ENCODE results near the gene PDIK1L.

PDIK1L gene

DNA sequence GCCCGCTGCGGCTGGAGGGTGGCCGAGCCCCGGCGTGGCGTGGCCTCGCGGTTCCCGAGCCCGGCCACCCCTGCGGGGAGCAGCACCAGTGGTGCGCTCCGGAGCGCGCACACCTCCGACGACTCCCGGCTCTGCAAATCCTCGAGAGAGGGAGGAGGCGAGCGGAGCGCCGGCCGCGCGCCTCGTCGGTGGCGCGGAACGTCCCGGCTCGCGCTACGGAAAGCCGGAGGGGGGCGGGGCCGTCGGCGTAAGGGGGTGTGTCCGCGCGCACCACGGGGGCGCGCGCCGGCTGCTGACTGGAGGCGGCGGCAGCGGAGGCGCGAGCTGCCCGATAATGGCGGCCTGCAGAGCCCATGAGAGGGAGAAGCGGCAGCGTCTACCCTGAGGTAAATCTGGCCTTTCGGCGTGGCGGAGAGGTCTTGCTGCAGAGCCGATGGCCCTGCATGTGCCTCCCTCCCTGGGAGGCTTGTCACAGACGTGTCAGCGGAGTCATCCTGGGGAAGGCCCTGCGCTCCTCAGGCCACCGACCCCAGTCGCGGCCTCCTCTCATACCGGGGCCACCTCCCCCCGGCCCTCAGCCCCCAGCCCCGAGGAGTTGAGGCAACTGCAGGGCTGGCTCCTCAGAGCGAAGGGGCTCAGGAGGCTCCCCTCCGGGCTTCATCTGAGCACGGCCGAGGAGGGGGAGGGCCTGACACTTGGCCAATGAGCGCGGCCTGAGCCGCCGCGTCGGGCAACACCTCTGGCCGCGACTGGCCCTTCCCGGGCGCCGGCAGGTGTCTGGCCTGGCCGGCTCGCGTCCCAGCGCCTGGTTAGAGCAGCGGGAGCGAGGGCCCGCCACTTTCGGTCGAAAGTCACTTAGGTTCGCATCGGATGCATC lies at the start of gene PDIK1L:
PDIK1L (plus strand) TSS at position 295 of the 877 bp plus-strand sequence. CDS start 2,485 bp downstream, outside the sequence.
- DNase-seq (ENCODE audit: low read depth, low spot score), result no peak

DNA sequence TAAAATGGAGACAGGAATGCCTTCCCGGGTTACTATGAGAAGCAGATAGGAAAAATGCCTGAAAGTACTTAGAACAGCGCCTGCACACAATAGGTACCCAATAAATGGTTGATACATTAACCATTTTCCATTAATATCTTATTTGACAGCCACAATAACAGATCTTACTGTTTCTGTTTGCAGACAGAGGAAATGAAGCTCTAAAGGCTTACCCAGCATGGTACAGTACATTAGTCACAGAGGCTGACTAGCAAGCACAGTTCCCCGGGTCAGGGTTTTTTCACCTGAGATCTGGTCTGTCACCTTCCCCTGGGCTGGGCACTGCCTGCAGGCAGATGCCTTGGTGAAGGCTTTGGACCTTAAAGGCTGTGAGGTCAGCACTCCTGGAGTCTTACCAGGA lies 47.1 kb upstream of the PDIK1L start:
- no peak for DNase-seq (ENCODE audit: low read depth, low spot score)

DNA sequence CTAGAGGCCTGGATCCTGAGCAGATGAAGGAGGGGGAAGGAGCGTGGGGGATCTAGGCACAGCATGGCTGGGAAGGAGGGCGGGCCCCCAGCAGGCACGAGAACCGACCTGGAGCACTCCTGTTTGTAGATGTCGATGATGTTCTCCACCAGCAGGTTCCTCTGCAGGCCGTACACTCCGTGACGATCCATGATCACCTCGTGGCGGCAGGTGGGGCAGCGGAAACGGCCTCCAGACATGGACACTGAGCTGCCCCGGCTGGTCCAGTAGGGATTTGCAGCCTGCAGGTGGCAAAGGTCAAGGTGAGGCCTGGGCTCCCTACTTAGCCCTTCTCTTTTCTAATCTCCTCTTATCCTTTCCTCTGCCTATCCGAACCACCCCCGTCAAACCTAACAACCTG lies 45.5 kb upstream of the PDIK1L start:
- no peak for DNase-seq (ENCODE audit: low read depth, low spot score)

- no peak for DNase-seq (ENCODE audit: low read depth, low spot score)
Measured at GRCh38 chr1:26066857-26067256, 44.8 kb upstream of the PDIK1L start.

DNA sequence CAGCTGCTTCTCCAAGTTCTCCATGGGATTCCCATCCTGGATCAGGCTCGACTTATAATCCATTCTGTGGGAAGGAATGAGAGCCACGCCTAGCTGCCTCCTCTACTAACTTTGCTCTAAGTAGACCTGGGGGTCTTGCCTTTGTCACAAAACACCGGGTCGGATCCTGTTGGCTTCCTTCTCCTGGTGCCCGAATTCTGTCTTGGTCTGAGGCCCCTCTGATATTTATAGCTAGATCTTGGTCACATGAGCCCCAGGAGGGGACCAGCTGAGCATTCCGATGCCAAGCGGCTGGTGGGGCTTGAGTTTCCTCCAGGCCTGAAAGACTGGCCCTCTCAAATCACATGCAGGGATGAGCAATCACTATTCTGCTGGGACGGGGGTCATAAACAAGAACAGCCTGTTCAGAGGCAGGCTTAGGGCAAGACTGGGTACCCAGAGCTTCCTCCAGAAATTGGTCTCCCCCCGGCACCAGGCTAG lies 44.2 kb upstream of the PDIK1L start, which contains the start of gene TRIM63:
TRIM63 (minus strand) TSS at position 199 of the 480 bp plus-strand sequence; CDS start at position 63, 136 bp downstream.
- DNase-seq (ENCODE audit: low read depth, low spot score), result no peak

- DNase-seq (ENCODE audit: low read depth, low spot score), result no peak
Measured at GRCh38 chr1:26069941-26070295, 41.7 kb upstream of the PDIK1L start.

DNA sequence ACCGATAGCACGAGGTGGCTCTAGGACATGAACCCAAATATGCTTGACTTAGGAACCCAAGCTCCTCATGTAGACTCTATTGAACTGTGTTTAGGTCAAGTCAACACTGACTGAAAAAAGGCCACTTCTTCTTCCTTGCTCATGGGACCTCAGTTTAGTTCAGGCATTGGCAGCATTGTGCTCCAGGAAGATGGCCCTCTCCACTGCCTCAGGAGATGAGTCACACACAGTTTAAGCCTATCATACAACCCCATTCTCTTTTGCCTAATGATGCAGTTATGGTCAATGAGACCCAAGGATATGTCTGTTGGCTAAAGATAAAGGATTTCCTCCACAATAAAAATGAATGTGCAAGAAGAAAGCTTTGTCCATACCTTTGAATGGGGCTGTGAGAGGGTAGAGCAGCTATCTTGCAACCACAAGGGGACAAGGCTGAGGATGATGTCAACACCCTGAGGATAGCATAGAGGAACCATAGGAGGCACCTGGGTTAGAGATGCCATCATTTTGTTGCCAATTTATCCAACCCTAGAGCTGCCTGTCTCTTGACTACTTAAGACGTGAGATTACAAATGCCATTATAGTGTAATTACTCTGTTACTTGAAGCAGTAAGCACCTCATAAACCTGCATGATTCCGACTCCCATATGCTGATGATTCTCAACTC lies 41.2 kb upstream of the PDIK1L start:
- no peak for DNase-seq (ENCODE audit: low read depth, low spot score)

DNA sequence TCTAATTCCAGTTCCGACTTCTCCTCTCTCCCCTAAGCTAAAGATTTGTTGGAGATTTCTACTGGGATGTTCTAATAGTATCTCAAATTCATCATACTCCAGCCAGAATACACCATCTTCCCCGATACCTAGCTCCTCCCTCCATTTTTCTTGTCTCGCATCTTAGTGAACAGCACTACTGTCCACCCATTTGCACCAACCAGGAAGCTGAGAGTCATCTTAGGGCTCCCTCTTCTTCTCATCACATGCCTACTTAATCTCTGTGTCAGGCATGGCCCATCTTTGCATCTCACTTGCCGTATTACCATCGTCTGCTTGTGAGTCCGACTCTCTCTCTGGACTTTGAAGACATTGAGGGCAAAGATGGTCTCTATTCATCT lies 40.7 kb upstream of the PDIK1L start:
- no peak for DNase-seq (ENCODE audit: low read depth, low spot score)

DNA sequence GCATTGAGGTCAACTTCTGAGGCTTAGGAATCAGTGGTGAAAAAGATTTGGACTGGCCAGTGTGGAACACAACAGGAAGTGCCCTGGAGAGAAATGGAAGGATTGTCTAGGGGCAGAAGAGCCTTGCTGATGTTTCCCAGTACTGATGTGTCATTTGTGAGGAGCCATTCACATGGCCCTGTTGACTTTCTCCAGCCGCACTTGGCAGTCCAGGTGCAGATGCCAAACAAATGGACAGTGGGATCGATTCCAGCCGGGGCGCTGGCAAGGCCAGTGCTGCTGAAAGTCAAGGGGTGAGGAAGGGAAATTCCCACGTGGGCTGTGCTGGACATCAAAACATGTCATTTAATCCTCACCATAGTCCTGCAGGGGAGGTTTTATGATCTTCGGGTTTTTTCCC lies 39.3 kb upstream of the PDIK1L start:
- no peak for DNase-seq (ENCODE audit: low read depth, low spot score)

DNA sequence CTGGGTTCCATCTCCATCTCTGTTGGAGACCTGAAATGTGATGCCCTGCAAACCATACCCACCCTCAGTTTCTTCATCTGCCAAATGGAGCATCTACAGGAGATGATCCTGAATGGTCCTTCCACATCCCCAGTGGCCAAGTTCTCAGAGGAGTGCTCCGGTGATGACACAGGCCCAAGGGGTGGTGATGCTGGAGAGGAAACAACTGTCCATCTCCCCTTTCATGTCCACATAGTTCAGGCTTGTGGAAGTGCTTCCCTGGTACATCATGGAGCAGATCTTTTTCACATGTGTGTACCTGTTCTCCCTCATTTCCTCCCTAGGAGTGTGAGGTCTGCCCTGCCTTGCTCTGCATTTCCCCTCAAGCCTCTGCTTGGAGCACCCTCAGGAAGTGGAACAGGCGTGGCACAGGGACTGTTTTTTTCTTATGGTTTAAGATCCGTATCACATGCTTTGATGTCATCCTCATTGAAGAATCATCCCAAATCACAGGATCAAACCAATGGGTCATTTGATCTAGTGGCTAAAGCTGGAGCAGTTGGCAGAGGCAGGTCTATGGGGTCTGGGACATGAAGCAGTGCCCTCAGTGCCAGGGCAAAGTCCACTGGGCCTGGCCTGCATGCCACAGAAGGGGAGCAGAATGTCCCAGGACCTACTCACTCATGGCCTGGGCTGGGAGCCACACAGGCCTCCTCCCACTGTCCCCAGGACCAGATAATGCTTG lies 36.0 kb upstream of the PDIK1L start:
- DNase-seq (ENCODE audit: low read depth, low spot score), result no peak

GRCh38 chr1:26077524-26077923 lies 34.1 kb upstream of the PDIK1L start:
- no peak for DNase-seq (ENCODE audit: low read depth, low spot score)

GRCh38 chr1:26078286-26079177 lies 33.1 kb upstream of the PDIK1L start:
- no peak for DNase-seq (ENCODE audit: low read depth, low spot score)

- no peak for DNase-seq (ENCODE audit: low read depth, low spot score)
Measured at GRCh38 chr1:26079178-26079563, 32.5 kb upstream of the PDIK1L start.

DNA sequence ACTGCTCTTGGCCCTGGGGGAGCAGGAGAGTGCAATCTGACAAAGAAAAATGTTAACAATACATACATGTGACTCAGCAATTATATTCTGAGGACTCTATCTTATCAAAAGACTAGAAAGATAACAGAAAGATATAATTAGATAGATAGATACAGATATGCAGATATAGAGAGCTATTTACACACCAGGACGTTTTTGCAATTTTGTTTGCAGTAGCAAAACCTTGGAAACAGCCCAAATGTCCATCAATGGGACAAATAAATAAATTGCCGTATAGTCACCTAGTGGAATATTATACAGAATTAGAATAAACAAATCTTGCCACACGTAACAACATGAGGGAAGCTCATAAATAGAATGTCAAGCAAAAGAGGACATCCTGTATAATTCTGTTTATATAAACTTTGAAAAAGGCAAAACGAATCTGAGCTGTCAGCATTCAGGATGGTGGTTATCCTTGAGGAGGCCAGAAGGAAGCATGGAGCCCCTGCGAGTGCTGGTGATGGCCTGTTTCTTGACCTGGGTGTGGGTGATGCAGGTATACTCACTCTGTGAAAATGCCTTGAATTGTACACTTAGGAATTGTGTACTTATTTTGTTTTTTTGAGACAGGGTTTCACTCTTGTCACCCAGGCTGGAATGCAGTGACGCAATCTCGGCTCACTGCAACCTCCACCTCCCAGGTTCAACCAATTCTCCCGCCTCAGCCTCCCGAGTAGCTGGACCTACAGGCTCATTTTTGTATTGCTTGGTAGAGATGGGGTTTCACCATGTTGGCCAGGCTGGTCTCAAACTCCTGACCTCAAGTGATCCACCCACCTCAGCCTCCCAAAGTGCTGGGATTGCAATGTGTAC lies 31.4 kb upstream of the PDIK1L start:
- no peak for DNase-seq (ENCODE audit: low read depth, low spot score)

DNA sequence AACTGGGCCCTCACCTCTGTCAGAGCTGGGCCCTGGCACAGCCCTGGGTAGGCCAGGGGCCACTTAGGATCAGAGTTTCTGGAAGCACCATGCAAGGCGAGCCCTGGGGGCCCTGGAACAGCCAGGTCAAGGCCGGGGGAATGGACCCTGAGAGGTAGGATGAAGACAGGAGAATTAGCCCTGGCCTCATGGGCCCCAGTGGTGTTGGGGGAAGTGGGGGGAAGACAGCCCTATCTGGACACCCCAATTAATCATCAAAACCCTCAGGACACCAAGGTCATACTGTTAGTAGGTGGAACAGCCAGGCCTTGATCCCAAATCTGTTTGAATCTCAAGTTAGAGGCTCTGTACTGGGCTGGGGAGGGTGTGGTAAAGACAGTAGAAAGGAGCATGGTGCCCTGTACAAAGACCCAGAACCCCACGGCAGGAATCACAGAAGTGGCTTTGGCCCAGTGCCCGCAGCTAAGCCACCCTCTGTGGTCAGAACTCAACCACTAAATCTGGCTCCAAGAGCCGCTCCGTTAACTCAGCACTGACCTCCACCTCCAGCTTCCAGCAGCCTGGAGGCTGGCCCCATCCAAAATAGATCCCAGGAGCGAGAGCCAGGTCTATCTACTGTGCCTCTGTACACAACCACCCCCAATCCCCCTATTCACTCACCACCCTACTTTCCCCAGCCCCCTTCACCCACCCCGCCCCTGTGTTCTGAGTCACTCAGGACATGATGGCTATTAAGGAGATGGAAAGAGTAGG lies 30.2 kb upstream of the PDIK1L start:
- DNase-seq (ENCODE audit: low read depth, low spot score), result no peak

DNA sequence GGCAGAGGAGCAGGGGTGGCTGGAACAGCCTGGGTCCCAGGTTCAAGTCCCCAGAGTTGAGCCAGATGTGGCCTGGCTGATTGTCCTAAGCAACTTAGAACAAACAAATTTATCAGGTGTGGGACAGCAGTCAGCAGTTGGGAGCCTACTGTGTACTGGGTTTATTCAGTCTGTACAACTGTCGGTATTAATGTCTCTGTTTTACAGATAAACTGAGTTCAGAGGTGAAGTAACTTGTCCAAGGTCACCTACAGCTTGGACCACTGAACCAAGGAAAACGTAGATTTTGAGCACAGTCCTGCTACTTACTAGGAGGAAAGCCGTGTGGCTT lies 29.6 kb upstream of the PDIK1L start:
- no peak for DNase-seq (ENCODE audit: low read depth, low spot score)

GRCh38 chr1:26083208-26083607 lies 28.4 kb upstream of the PDIK1L start:
- no peak for DNase-seq (ENCODE audit: low read depth, low spot score)

- no peak for DNase-seq (ENCODE audit: low read depth, low spot score)
Measured at GRCh38 chr1:26084091-26084561, 27.5 kb upstream of the PDIK1L start.

- DNase-seq (ENCODE audit: low read depth, low spot score), result no peak
Measured at GRCh38 chr1:26084844-26085243, 26.8 kb upstream of the PDIK1L start.

GRCh38 chr1:26089125-26089524 lies 22.5 kb upstream of the PDIK1L start:
- DNase-seq (ENCODE audit: low read depth, low spot score), result no peak

All from iPS DF 19.7 (cell line).